NCI-H524 treated with DMSO at 0.1 percent for 48 hours (cell line): Measurements from ENCODE around the gene CHAF1B.

Experiments
- DNase-seq: peaks from one replicate; lab custom pipeline; 2025; lab: John Stamatoyannopoulos, UW

The CHAF1B gene

DNA sequence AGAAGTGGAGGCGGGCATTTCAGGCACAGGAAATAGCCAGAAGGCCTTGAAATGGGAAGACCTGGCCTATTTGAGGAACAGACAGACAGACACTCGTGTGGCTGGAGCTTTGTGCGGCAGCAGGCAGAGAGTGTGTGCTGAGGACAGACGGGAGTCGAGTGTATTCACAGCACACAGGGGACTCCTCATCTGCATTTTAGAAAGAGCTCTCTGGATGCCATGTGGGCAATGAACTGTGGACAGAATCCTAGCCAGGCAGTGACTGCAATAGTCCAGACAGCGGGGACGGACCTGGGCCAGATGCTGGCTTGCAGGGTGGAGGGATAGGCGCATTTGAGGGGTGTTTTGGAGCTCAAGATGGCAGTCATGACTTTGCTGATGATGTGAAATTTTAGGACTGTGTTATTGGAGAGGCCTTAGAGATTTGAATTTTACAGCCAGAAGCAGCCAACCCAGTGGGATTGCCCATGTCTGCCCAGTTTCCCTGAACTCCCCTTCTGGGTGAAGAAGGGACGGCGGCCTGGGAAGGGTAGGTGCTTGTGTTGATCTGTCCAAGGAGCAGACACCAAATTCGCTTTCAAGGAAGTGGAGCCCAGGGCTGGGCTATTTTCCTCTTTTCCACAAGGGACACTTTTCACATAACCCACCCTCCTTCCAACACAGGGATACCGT, 43.7 kb downstream of the CHAF1B start:
- DNase-seq, result no peak

DNA sequence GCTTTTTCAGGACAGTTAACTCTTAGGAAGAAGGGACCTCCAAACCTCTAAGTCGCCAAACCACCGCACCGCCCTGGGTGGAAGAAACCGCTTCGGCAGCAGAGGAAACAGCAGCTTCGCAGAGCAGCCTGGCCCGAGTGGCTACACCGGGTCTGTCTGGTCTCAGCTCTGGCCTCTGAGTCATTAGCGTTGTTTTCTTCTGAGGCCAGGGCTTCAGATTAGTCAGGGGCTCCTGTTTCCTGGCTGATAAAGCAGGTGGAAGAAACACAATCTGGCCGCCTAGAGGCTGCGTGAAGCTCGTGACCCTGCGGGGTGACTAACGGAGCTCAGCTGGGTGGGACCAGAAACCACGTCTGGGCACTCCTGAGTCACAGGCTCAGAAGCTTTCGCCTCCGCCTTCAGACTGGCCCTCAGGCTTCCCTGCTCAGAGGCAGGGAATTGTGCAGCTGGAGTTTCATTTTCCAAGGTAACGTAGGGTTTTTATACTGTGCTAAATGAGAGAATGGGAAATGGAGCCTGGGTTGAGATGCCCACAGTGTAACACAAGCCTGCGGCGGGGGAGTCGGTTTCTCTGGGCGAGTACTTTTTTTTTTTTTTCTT, 44.9 kb downstream of the CHAF1B start:
- DNase-seq, result no peak

DNA sequence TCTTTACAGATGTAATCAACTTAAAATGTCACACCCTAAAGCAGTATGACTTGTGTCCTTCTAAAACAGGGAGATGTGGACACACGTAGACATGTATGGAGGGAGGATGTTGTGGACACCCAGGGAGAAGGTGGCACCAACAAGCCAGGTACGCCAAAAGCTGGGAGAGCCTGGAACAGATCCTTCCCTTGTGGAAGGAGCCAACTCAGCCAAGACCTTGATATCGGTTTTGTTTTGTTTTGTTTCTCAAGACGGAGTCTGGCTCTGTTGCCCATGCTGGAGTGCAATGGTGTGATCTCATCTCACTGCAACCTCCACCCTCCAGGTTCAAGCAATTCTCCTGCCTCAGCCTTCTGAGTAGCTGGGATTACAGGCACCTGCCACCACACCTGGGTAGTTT, 45.6 kb downstream of the CHAF1B start:
- DNase-seq, result no peak

DNA sequence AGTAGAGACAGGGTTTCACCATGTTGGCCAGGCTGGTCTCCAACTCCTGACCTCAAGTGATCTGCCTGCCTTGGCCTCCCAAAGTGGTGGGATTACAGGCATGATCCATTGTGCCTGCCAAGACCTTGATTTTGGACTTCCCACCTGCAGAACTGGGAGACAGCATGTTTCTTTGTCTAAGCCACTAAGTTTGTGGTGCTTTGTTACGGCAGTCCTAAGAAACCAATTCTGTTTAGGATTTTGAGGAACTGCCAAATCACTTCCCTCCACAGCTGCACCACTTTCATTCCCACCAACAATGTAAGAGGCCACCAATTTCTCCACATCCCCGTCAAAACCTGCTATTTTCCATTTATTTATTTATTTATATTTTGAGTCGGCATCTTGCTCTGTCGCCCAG, 46.1 kb downstream of the CHAF1B start:
- DNase-seq, result no peak

DNA sequence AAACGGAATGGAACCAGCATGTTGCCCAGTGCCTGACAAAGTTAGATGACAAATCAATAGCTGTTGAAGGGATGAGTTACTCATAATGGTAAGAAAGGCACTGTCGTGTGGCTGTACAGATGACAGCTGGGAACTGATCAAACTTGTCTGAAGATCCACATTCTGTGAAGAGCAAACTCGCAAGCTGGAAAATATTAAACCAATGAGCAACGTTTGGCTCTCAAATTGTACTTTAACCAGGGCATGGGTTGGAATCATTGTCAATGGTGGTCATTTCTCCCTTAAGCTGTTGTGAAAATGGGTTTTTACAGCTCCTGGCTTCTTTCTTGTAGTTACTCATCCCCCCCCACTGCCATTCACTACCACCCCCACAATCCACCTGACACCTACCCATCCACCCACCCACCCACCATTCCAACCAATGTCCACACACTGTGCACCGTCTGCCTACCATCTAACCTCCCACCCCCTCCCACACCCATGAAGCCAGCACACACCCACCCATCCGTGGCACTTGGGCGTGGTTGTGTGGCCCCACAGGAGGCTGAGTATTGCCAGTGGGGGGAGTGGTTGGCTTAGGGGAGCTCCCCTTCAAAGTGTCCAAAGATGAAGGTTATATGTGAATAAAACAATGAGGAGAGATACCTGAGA, 48.0 kb downstream of the CHAF1B start:
- DNase-seq, result no peak

DNA sequence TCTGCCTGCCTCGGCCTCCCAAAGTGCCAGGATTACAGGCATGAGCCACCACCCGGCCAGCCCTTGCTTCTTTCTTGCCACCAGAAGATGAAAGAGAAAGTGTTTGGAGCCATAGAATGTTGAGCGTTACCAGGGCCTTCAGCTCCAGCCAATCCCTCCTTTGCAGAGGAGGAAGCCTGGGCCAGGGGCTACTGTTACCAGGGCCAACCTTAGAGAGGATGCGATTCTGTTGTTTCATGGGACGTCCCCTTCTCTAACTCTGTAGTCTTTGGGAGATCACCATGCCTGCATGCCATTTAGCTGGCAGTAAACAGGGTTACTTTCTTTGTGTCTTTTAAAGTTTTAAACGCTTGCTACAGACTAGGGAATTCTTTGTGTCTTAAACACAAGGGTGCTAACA, 49.0 kb downstream of the CHAF1B start:
- DNase-seq, result no peak

DNA sequence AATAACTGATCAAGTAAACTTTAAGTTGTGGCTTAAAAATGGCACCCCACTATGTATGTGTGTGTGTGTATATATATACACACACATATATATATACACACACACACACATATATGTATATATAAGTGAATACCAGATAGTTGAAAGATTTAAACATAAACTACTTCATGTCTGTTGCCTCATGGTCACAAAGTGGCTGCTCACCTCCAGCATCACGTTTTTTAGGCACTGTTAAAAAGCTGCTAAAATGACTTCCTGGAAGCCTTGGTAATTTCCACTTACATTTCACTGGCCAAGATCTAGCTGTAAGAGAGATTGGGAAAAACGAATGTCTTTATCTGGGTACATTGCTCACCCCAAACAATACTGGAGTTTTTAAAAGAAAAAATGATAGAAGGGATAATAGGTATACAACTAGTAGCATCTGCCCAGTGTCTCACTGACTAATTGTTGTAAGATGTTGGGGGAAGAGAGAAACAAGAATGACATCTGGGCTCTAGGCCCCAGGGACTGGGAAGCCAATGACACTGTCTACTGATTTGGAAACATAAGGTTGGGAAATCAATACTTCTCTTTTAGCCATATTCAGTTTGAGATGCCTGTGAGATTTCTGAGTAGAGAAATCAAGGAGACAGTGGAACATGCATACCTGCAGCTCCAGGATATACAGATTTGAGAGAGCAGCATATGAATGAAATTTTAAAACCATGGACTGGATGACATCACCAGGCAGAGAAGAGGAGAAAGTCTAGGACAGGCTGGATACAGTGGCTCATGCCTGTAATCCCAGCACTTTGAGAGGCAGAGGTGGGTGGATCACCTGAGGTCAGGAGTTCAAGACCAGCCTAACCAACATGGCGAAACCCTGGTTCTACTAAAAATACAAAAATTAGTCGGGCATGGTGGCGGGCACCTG, 51.9 kb downstream of the CHAF1B start:
- DNase-seq, result no peak

DNA sequence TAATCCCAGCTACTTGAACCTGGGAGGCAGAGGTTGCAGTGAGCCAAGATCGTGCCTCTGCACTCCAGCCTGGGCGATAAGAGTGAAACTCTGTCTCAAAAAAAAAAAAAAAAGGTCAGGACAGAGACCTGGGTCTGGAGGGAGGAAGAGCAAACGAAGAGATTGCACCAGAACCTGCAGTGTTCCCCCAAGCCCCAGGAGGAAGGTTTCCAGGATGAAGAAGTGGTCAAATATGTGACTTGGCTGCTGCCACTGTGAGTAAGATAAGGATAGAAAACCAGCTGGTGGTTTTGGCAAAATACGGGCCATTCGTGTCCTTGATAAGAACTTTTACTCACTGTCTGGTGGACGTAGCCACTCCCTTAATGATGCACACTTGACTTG, 52.5 kb downstream of the CHAF1B start:
- DNase-seq, result no peak

DNA sequence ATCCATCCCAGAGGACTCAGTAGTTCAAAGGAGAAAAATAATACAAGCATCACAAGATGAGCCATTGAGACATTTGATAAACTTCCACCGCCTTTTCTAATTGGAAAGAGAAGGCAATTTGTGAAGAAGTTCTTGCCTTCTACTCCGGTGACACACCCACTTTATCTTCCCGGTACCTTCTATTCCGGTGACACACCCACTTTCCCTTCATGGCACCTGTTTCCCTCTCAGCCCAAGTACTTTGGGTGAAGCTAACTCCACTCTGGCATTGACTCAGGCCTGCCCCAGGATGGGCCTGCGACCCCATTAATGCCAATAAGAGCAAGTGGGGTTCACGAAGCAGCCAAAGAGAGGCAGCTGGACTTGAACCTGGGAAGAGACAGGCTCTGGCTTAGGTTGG, 56.5 kb downstream of the CHAF1B start:
- DNase-seq, result no peak

DNA sequence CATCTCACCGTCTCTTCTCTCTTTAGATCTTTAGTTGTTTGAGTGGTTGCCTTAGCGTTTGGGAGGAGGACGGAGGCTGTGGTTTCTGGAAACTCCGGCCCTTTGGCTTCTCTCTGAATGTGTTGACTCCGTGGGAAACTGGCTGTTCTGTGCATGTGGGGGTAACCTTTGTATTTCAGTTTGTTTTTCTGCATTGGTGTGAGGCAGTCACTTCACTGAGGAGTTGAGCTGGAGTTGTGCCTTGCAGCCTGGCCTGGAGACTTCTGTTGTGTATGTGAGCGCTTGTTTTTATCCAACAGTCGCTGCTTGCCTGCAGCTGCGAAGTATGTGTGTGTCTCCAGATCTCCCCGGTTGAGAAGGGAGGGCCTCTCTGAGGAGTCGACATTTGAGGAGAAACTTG, 61.1 kb downstream of the CHAF1B start:
- DNase-seq, result no peak

DNA sequence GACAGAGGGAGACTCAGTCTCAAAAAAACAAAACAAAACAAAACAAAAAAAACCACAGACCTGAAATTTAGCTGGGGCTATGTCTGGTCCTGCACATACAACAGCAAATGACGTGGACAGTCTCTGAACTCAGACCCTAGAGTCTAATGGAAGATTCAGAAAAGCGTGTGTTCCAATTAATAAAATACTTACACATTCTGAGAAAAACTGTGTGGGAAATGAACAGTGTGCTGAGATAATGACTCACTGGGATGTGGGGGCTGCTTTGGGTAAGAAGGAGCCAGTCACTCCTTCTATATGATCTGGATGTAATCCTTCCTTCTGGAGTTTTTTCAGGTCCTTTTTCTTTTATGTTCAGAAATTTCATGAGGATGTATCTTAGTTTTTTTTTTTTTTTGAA, 65.3 kb downstream of the CHAF1B start:
- DNase-seq, result no peak

DNA sequence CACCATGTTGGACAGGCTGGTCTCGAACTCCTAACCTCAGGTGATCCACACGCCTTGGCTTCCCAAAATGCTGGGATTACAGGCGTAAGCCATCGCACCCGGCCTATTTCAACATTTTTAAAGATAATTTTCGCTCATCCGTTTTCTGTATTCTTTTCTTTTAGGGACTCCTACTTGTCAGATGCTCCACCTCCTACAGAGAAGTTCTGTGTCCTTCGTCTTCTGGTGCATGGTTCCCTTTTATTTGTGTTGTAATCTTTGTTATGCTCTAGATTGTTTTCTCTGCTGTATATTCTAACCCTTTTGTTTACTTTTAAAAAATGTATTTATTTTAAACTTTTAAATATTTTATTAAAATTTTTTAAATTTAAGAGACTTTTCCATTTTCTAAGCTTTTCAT, 66.3 kb downstream of the CHAF1B start:
- DNase-seq, result no peak

DNA sequence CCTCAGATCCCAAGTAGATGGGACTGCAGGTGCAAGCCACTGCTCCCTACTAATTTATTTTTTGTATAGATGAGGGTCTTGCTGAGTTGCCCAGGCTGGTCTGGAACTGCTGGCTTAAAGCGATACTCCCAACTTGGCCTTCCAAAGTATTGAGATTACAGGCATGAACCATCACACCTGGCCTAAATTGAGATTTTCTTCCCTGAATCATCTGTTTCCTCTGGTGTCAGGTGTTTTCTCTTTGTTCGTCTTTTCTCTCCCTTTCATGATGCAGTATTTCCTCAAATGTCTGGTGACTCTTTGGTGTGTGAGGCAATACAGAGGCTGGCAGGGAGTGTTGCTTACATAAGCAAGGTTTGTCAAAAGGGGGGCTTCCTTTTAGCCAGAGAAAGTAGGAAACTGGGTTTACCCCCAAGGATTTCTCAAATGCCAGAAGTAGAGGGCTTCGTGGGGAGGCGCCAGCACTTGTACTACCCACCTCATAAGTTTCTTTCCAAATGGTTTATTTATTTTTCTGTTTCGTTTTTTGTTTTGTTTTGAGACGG, 67.2 kb downstream of the CHAF1B start:
- DNase-seq, result no peak

DNA sequence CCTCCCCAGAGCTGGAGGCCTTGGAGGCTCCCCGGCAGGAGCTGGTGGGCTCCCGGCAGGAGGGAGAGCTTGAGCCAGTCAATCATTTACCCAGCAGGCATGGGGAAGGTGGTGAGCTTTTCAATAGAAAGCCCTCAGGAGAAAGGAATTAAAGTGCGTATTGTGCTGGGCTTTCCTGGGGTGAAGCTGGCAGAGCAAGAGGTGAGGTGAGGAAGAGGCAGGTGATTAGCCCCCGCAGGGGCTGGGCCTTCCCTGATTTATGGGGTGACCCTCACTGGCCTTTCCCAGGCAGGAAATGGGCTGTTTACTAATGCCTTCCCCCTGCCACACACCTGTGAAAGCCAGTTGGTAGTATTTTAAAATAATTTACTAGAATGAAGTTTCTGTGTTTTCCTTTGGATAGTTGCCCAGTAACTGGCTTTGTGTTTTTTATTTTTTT, 68.9 kb downstream of the CHAF1B start:
- no peak for DNase-seq

DNA sequence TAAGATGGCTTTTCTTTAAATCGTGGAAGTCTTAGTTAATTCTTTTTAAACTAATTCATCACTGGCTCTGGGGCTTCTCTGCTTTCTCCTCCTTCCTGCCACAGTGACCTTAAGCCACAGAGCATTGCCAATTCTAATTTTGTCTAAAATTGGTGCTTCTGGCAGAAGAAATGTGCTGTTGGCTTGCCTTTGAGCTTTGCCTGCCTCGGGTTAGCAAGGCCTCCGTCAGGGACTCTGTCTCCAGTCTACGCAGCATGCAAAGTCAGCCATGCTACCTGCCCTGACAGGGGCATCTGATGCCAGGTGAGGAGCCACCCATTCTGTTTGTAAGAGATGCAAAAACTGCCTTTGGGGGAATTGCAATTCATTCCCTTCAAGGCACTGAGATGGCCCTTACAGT, 69.5 kb downstream of the CHAF1B start:
- DNase-seq, result no peak

DNA sequence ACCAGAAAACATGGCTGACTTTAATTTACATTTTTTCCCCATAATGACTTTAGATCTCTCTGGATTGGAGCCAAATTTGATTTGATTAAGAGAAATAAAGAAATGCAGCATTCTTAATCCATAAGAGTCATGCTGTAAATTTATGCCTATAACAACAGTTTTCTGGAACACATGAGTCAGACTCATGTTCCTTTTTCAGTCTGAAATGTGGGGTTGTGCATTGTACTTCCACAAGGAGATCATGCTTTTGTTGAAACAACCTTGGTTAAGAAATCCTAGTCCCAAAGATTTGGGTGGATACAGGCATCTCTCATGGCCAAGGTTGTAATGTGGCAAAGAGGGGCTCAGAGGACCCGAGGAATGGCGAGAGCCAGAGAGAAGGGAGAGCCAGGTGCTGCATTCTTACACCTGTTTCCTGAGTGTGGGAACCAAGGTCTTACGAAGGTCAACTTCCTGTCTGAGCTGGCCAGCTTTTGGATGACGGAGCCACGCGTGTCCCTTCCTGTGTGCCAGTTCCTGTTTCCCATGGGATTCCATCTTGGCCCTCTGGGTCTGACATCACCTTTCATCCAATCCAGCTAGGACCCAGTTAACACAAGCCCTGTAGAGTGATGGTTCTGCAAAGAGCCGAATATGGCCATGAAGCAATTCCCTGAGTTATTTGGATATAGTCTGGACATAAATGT, 71.7 kb downstream of the CHAF1B start:
- DNase-seq, result no peak

DNA sequence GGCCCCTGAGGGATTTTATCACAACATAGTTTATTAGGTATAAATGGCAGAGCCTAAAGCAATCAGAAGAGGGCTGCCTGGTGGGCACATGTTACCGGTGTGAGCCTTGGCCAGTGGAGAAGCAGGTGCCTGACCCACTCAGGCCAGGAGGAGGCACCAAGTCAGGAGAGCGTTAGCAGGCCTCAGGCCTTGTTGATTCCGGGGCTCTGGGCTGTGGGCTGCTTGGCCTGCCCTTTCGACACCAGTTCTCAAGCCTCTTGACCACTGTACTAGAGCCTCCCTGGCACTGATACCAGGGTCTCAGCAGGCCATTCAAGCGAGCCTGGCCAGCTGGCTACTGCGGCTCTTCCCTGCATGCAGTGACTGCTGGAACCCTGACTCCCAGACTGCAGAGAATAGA, 73.9 kb downstream of the CHAF1B start:
- DNase-seq, result no peak

DNA sequence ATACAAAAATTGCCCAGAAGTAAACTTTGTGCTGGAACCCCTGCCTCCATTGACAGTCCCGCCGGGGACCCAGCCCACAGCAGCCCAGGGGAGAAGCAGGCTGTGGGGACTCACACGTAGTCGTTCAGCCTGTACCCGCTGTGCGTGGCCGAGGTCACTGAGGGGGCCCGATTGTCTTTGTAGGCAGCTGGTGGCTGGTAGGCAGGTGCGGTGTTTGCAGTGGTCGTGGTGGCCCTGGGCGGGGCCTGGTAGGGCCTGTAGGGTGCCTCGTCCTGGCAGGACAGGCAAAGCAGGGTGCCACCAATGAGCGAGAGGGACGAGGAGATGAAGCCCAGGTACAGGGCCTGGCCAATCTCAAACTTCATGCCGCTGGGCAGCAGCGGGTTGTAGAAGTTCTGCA, 75.7 kb downstream of the CHAF1B start:
- DNase-seq, result no peak

DNA sequence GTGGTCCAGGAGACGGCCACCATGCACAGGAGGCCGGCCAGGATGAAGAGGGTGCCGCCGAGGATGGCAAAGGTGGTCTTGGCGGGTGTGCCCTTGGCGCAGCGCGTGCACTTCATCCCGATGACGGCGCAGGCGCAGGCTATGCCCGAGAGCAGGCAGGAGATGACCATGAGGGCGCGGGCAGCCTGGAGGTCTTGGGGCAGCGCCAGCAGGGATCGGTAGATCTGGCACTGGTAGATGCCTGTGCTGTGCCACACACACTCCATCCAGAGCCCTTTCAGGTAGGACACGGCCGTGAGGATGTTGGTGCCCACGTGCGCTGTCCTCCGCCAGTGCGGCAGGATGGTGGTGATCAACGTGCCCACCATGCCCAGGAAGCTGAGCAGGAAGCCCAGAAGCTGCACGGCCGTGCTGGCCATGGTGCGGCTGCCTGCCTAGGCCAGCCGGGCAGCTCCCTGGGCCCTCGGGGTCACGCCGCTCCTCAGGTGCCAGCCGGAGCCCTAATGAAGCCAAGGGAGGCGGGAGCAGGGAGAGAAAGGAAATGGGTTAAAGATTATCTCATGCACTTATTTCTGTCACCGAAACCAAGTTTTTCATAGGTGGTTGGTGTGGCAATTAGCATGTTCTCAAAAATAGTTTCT, 76.2 kb downstream of the CHAF1B start:
- DNase-seq, result no peak

DNA sequence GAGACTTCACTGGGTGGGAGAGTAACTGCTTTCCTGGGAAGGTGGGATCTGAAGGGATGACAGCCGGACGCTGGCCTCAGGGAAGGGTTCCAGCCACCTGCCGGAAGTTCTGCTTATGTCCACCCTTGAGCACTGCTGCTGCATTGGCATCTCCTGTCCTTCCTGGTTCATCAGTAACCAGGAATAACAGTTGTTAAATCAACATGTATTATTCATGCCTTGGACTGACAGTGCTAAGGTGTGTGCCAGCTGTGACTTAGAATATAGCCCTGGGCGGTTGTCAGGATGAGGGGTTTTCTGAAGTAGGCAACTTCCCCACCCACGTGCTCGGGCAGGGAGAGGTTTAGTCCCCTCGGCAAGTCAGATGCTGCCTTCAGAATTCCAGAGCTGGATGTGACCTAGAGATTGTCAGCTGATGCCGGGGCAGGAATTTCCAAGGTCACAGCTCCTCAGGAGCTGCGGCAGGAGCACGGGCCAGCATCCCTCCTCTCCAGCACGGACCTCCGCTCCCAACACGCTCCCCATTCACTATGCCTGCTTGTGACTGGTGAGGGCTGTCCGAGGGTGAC, 76.8 kb downstream of the CHAF1B start:
- no peak for DNase-seq

DNA sequence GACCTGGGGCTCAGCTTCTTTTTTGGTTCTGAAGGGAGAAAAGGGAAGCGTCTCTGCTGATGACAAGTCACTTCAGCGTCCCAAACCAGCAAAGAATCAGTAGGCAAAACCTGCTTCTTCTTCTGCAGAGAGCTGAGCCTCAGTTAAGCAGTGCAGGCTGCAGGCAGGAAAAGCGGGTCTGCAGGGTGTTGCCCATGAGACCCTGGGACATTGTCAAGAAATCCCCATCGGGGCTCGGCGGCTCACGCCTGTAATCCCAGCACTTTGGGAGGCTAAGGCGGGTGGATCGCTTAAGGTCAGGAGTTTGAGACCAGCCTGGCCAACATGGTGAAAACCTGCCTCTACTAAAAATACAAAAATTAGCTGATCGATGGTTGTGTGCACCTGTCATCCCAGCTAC, 78.0 kb downstream of the CHAF1B start:
- DNase-seq, result no peak
